GM18868 (cell line): ENCODE data around the gene STEAP3.
A peak's percentile ranks its signal among the peaks of the same experiment; 100 is the strongest.

ENCODE experiments used
- ATAC-seq: cut with Tn5 transposase; IDR thresholded peaks from one replicate; pipeline ENCODE4 v1.9.1; 2021; ENCODE audit warnings: mild to moderate bottlenecking, moderate library complexity; ENCODE audit not compliant: unreplicated experiment

STEAP3 gene

GRCh38 chr2:119197529-119198239 is 25.9 kb upstream of the STEAP3 start:
- ATAC-seq, result no peak

- no peak for ATAC-seq
Observed at GRCh38 chr2:119198240-119198840, 25.3 kb upstream of the STEAP3 start.

GRCh38 chr2:119201815-119202214 is 21.8 kb upstream of the STEAP3 start:
- no peak for ATAC-seq

GRCh38 chr2:119202610-119203310 is 20.9 kb upstream of the STEAP3 start:
- no peak for ATAC-seq

GRCh38 chr2:119204525-119204924 is 19.1 kb upstream of the STEAP3 start:
- no peak for ATAC-seq

GRCh38 chr2:119205001-119205706 is 18.5 kb upstream of the STEAP3 start:
- ATAC-seq, result no peak

GRCh38 chr2:119206201-119206600 is 17.4 kb upstream of the STEAP3 start:
- no peak for ATAC-seq

- ATAC-seq, result no peak
Observed at GRCh38 chr2:119207447-119207846, 16.2 kb upstream of the STEAP3 start.

- ATAC-seq, result no peak
Observed at GRCh38 chr2:119208791-119209203, 14.8 kb upstream of the STEAP3 start.

GRCh38 chr2:119212139-119212800 is 11.4 kb upstream of the STEAP3 start:
- ATAC-seq, result no peak

GRCh38 chr2:119214453-119215037 is 9.1 kb upstream of the STEAP3 start:
- no peak for ATAC-seq

- ATAC-seq, result no peak
Observed at GRCh38 chr2:119216994-119217393, 6.6 kb upstream of the STEAP3 start.

GRCh38 chr2:119218478-119219064 is 5.1 kb upstream of the STEAP3 start:
- ATAC-seq, result peak; percentile 36

GRCh38 chr2:119219873-119220272 is 3.8 kb upstream of the STEAP3 start:
- ATAC-seq, result no peak

- ATAC-seq, result no peak
Observed at GRCh38 chr2:119220720-119221301, 2.8 kb upstream of the STEAP3 start.

- no peak for ATAC-seq
Observed at GRCh38 chr2:119221609-119222008, 2.0 kb upstream of the STEAP3 start.

GRCh38 chr2:119222213-119222612 is 1.4 kb upstream of the STEAP3 start:
- ATAC-seq, result no peak

- ATAC-seq, result no peak
Observed at GRCh38 chr2:119222863-119223520, 642 bp upstream of the STEAP3 start.

GRCh38 chr2:119224391-119225104 is 914 bp downstream of the STEAP3 start:
- ATAC-seq, result no peak
